Spleen (tissue), 11 donors: Measurements from ENCODE around the gene LRRC10B. TPM values are rescaled to one million over a fixed set of nuclear protein-coding genes. Genes with fewer than 3 reads are reported as not detected.

ENCODE experiments used
- DNase-seq: peaks from one replicate; pipeline ENCODE4 v3.0.0-alpha.2; 2020
- H3K27ac ChIP-seq, 8 donors: fragments of 200-600 bp; sonication (generic) in 7 of 8; 1 replicate in 4 of 8; 2 replicates in 4 of 8; pipeline versions ENCODE4 v1.5.0 to v1.8.0; 2016 to 2021; ENCODE audit warnings: inconsistent platforms in 4 of 8, mild to moderate bottlenecking in 4 of 8, moderate library complexity in 1 of 8
- H3K27me3 ChIP-seq, 7 donors: fragments of 200-600 bp; sonication (generic) in 6 of 7; replicated peaks in 1 of 7; 1 replicate in 4 of 7; 2 replicates in 3 of 7; pipeline versions ENCODE4 v1.5.0 to v1.8.0; 2016 to 2021; ENCODE audit warnings: inconsistent platforms in 3 of 7, mild to moderate bottlenecking in 1 of 7
- H3K36me3 ChIP-seq, 6 donors: fragments of 200-600 bp; sonication (generic) in 5 of 6; 1 replicate in 4 of 6; 2 replicates in 2 of 6; pipeline versions ENCODE4 v1.5.0 to v1.8.0; 2016 to 2021; ENCODE audit warnings: inconsistent platforms in 2 of 6
- H3K4me1 ChIP-seq, 6 donors: fragments of 200-600 bp; sonication (generic) in 5 of 6; 1 replicate in 3 of 6; 2 replicates in 3 of 6; pipeline versions ENCODE4 v1.5.0 to v1.8.0; 2016 to 2021; ENCODE audit warnings: inconsistent platforms in 3 of 6
- H3K4me3 ChIP-seq, 8 donors: fragments of 200-600 bp; sonication (generic) in 7 of 8; 1 replicate in 4 of 8; 2 replicates in 4 of 8; pipeline versions ENCODE4 v1.5.0 to v1.8.0; 2016 to 2021; ENCODE audit warnings: inconsistent platforms in 4 of 8, mild to moderate bottlenecking in 4 of 8, moderate library complexity in 2 of 8
- H3K9me3 ChIP-seq, 8 donors: fragments of 200-600 bp; sonication (generic) in 7 of 8; 1 replicate in 4 of 8; 2 replicates in 4 of 8; pipeline versions ENCODE4 v1.5.0 to v1.8.0; 2016 to 2021; ENCODE audit warnings: inconsistent platforms in 4 of 8
- POLR2A ChIP-seq, 3 donors: fragments of 450-650 bp; IDR thresholded peaks; one replicate each; pipeline ENCODE4 v1.5.1; 2017; ENCODE audit warnings: antibody characterized with exemption in 3 of 3, mild to moderate bottlenecking in 1 of 3
- POLR2AphosphoS5 ChIP-seq, 3 donors: sonication (generic); formaldehyde crosslinking; IDR thresholded peaks; one replicate each; pipeline ENCODE4 v1.5.1; 2017; ENCODE audit warnings: antibody characterized with exemption in 3 of 3
- WGBS, 5 donors: extraction: QIAGEN DNeasy Blood & Tissue Kit in 3 of 5; methylation state at CpG; one replicate each; pipeline versions ENCODE4 v1.1.5 to v1.1.7; 2013 to 2018; 5-methylcytosine and 5-hydroxymethylcytosine counted together
- intact Hi-C: fragments of 100-400 bp; cut with DNase I; formaldehyde crosslinking; loops from one replicate; pipeline ENCODE4 v1.15.0; 2023; ENCODE audit warnings: low total_unique reads
- polyA plus RNA-seq, 3 donors: library from polyadenylated mRNA; stranded (reverse); fragments of 200-250 nt; gene quantifications; one replicate each; pipeline ENCODE4 v1.2.1, GENCODE V29; 2013
- total RNA-seq, 7 donors: library from RNA; depleted of rRNA in 3 of 7; stranded (reverse); fragments of >200 nt in 3 of 7; fragmentation: NEBNext Ultra II Directional in 4 of 7; extraction: Animal tissue kit (Norgen Biotek cat#: 25700) in 4 of 7; gene quantifications; one replicate each; pipeline versions ENCODE4 v1.1.0 to v1.2.1, GENCODE V29; 2016 to 2021
- TF ChIP-seq, protein P1 (sequence below), 11 experiments: fragments of 200-600 bp in 7 of 11; fragments of 450-650 bp in 4 of 11; sonication (generic) in 4 of 11; IDR thresholded peaks in 8 of 11; conservative IDR thresholded peaks in 3 of 11; 1 replicate in 7 of 11; 2 replicates in 4 of 11; pipeline versions ENCODE4 v1.4.0 to v1.8.0; 2016 to 2021; ENCODE audit warnings: antibody characterized with exemption in 11 of 11, inconsistent platforms in 4 of 11, mild to moderate bottlenecking in 1 of 11
- donor health status: healthy with polysubstance abuse.
- donor health status: DM: no; HTN: no; CAD: no; lungs with moderate emphysema.
- donor health status: DM: no; HTN: no; CAD: no.
- donor health status: Bipolar disorder and iron deficiency.
- donor health status: healthy.
- donor health status: DM: no; HTN: no; CAD: no.
- donor health status: DM: yes; HTN: yes; CAD: no.

The LRRC10B gene
- total and polyA plus RNA-seq, 10 donors: 0.27 to 0.82 (median 0.33) TPM; not detected in 4

GRCh38 chr11:61533039-61533375 lies 24.5 kb downstream of the LRRC10B start:
- TF ChIP-seq, protein P1, sequence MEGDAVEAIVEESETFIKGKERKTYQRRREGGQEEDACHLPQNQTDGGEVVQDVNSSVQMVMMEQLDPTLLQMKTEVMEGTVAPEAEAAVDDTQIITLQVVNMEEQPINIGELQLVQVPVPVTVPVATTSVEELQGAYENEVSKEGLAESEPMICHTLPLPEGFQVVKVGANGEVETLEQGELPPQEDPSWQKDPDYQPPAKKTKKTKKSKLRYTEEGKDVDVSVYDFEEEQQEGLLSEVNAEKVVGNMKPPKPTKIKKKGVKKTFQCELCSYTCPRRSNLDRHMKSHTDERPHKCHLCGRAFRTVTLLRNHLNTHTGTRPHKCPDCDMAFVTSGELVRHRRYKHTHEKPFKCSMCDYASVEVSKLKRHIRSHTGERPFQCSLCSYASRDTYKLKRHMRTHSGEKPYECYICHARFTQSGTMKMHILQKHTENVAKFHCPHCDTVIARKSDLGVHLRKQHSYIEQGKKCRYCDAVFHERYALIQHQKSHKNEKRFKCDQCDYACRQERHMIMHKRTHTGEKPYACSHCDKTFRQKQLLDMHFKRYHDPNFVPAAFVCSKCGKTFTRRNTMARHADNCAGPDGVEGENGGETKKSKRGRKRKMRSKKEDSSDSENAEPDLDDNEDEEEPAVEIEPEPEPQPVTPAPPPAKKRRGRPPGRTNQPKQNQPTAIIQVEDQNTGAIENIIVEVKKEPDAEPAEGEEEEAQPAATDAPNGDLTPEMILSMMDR (IDR thresholded peaks at IDR 0.05 in 8 of 11, conservative IDR thresholded peaks at IDR 0.05 in 3 of 11): no peak
- TF ChIP-seq POLR2AphosphoS5 (IDR thresholded peaks at IDR 0.05): no peak
- no peak for TF ChIP-seq POLR2A (IDR thresholded peaks at IDR 0.05)
- Histone ChIP-seq H3K27me3 (peaks cover 0 to 33% (median 0%) of the 10 kb centered on the region in 7 donors), H3K4me1 (no peaks in the 10 kb centered on the region), H3K27ac (no peak overlapping the region), H3K36me3 (no peaks in the 10 kb centered on the region), H3K9me3 (no peaks in the 10 kb centered on the region), H3K4me3 (no peak overlapping the region)
- WGBS, 5 donors: 76 to 91% (median 86%) methylated on average over 9 to 16 of the region's 16 CpGs
- DNase-seq: no peak
- intact Hi-C loops: no loop called here

DNA sequence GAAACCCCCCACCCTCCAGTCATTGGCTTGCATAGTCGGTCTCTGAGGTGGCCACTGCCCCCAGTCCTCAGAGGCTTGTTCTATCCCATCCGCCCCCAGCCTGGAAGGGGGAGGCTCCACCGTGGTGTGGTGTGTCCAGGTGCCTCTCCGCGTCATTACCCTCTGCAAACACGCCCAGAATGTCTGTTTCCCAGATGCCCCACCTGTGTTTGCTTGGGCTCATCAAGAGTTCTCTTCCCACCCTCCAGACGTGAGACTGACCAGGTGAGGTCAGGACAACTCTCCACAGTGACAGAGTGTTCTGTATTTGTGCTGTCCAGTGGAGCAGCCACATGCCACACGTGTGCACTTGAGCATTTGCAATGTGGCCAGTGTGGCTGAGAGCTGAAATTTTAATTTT lies 24.9 kb downstream of the LRRC10B start:
- Histone ChIP-seq H3K36me3 (no peaks in the 10 kb centered on the region), H3K27me3 (peaks cover 0 to 29% (median 0%) of the 10 kb centered on the region in 7 donors), H3K4me1 (no peaks in the 10 kb centered on the region), H3K27ac (no peak overlapping the region), H3K4me3 (no peak overlapping the region), H3K9me3 (no peaks in the 10 kb centered on the region)
- DNase-seq: no peak
- TF ChIP-seq POLR2AphosphoS5 (IDR thresholded peaks at IDR 0.05) (no peak), POLR2A (IDR thresholded peaks at IDR 0.05) (no peak)
- TF ChIP-seq, protein P1 (IDR thresholded peaks at IDR 0.05 in 8 of 11, conservative IDR thresholded peaks at IDR 0.05 in 3 of 11): no peak
- 74 to 89% (median 80%) methylated on average over 8 of the region's 8 CpGs for WGBS, 5 donors
- intact Hi-C loops: no loop called here

- 75 to 84% (median 82%) methylated on average over 36 of the region's 36 CpGs for WGBS, 5 donors
- Histone ChIP-seq H3K36me3 (no peaks in the 10 kb centered on the region), H3K4me3 (no peak overlapping the region), H3K27ac (no peak overlapping the region), H3K27me3 (peaks cover 0 to 22% (median 0%) of the 10 kb centered on the region in 7 donors), H3K9me3 (no peaks in the 10 kb centered on the region), H3K4me1 (no peaks in the 10 kb centered on the region)
- intact Hi-C loops: no loop called here
- no peak for DNase-seq
- TF ChIP-seq POLR2AphosphoS5 (IDR thresholded peaks at IDR 0.05) (no peak), POLR2A (IDR thresholded peaks at IDR 0.05) (no peak)
- TF ChIP-seq, protein P1 (IDR thresholded peaks at IDR 0.05 in 8 of 11, conservative IDR thresholded peaks at IDR 0.05 in 3 of 11): no peak
Observed at GRCh38 chr11:61534025-61534932, 25.7 kb downstream of the LRRC10B start.
